OCI-LY1 (cell line): ENCODE measurements around the gene TAB3.

Experiments
- EZH2 ChIP-seq: fragments of 200-600 bp; sonication (generic), shearing (Covaris generic); IDR thresholded peaks from 2 replicates; pipeline ENCODE4 v1.8.0; 2017; ENCODE audit warnings: borderline replicate concordance, mixed run types, mild to moderate bottlenecking, antibody characterized with exemption, low read length, moderate library complexity, mixed read lengths
- TF ChIP-seq, protein P1 (sequence below): fragments of 200-600 bp; sonication (generic), shearing (Covaris generic); IDR thresholded peaks from 2 replicates; pipeline ENCODE4 v1.5.1; 2017; ENCODE audit warnings: mild to moderate bottlenecking, antibody characterized with exemption, low read length, moderate library complexity, mixed read lengths

GRCh38 chrX:30931920-30932319, 42.9 kb upstream of the TAB3 start:
- TF ChIP-seq, protein P1, sequence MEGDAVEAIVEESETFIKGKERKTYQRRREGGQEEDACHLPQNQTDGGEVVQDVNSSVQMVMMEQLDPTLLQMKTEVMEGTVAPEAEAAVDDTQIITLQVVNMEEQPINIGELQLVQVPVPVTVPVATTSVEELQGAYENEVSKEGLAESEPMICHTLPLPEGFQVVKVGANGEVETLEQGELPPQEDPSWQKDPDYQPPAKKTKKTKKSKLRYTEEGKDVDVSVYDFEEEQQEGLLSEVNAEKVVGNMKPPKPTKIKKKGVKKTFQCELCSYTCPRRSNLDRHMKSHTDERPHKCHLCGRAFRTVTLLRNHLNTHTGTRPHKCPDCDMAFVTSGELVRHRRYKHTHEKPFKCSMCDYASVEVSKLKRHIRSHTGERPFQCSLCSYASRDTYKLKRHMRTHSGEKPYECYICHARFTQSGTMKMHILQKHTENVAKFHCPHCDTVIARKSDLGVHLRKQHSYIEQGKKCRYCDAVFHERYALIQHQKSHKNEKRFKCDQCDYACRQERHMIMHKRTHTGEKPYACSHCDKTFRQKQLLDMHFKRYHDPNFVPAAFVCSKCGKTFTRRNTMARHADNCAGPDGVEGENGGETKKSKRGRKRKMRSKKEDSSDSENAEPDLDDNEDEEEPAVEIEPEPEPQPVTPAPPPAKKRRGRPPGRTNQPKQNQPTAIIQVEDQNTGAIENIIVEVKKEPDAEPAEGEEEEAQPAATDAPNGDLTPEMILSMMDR, result no peak
- TF ChIP-seq EZH2, result no peak
